Measurements from ENCODE around the gene LRCH1. TPM values are rescaled to one million over a fixed set of nuclear protein-coding genes. Genes with fewer than 3 reads are reported as not detected.

Gene LRCH1
- total and polyA plus RNA-seq, 4 donors = 13.4 to 19.0 (median 14.6) TPM

- no peak overlapping the region for H3K27ac ChIP-seq (ENCODE audit: low read depth, low read length)
- peaks cover 14% of the 10 kb centered on the region for H3K36me3 ChIP-seq (ENCODE audit: control insufficient read depth, insufficient read depth, low read length)
- no peaks in the 10 kb centered on the region for H3K27me3 ChIP-seq (ENCODE audit: control insufficient read depth, insufficient read depth, low read length)
- H3K9me3 ChIP-seq (ENCODE audit: control insufficient read depth, insufficient read depth, low read length) = no peaks in the 10 kb centered on the region
- WGBS (ENCODE audit: insufficient coverage) = 92% methylated on average over 5 of the region's 5 CpGs
- no peak for DNase-seq (ENCODE audit: low read depth in 4 of 6, low spot score in 6 of 6)
- no peak overlapping the region for H3K4me3 ChIP-seq (ENCODE audit: low read depth, low read length)
- H3K4me1 ChIP-seq (ENCODE audit: control insufficient read depth, insufficient read depth, low read length) = no peaks in the 10 kb centered on the region
Measured at GRCh38 chr13:46726347-46726746, 173.4 kb downstream of the LRCH1 start.

GRCh38 chr13:46728777-46729176 lies 175.8 kb downstream of the LRCH1 start:
- Histone ChIP-seq H3K27me3 (ENCODE audit: control insufficient read depth, insufficient read depth, low read length) (no peaks in the 10 kb centered on the region), H3K4me1 (ENCODE audit: control insufficient read depth, insufficient read depth, low read length) (no peaks in the 10 kb centered on the region), H3K36me3 (ENCODE audit: control insufficient read depth, insufficient read depth, low read length) (peaks cover 13% of the 10 kb centered on the region), H3K9me3 (ENCODE audit: control insufficient read depth, insufficient read depth, low read length) (no peaks in the 10 kb centered on the region), H3K4me3 (ENCODE audit: low read depth, low read length) (no peak overlapping the region), H3K27ac (ENCODE audit: low read depth, low read length) (no peak overlapping the region)
- WGBS (ENCODE audit: insufficient coverage) = 86% methylated on average over 2 of the region's 7 CpGs
- DNase-seq (ENCODE audit: low read depth in 4 of 6, low spot score in 6 of 6) = no peak

- DNase-seq (ENCODE audit: low read depth in 4 of 6, low spot score in 6 of 6) = no peak
- Histone ChIP-seq H3K27ac (ENCODE audit: low read depth, low read length) (no peak overlapping the region), H3K4me1 (ENCODE audit: control insufficient read depth, insufficient read depth, low read length) (no peaks in the 10 kb centered on the region), H3K9me3 (ENCODE audit: control insufficient read depth, insufficient read depth, low read length) (no peaks in the 10 kb centered on the region), H3K36me3 (ENCODE audit: control insufficient read depth, insufficient read depth, low read length) (peaks cover 17% of the 10 kb centered on the region), H3K27me3 (ENCODE audit: control insufficient read depth, insufficient read depth, low read length) (no peaks in the 10 kb centered on the region), H3K4me3 (ENCODE audit: low read depth, low read length) (no peak overlapping the region)
- WGBS (ENCODE audit: insufficient coverage) = 95% methylated on average over 4 of the region's 6 CpGs
Measured at GRCh38 chr13:46731535-46731934, 178.6 kb downstream of the LRCH1 start.

DNA sequence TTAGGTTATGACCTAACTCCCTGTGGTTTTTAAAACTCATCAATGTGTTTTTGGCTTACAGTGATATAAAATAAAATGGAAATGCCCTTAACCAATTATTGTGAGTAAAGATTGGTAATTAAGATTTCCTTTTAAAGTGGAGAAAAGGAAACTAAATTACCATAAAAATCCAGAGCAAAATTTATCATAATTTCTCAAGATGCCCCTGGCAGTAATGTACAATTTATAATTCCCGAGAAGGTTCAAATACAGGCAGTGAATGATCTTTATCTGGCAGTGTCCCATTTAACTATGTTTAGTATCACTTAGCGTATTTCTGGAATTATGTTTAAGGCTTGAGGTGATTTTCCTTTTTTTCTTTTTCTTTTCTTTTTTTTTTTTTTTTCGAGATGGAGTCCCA lies 182.5 kb downstream of the LRCH1 start:
- DNase-seq (ENCODE audit: low read depth in 4 of 6, low spot score in 6 of 6) = no peak

GRCh38 chr13:46736541-46737310 lies 183.8 kb downstream of the LRCH1 start:
- no CpG with 5 or more reads among the region's 2 CpGs for WGBS (ENCODE audit: insufficient coverage)
- Histone ChIP-seq H3K27ac (ENCODE audit: low read depth, low read length) (no peak overlapping the region), H3K4me3 (ENCODE audit: low read depth, low read length) (no peak overlapping the region), H3K27me3 (ENCODE audit: control insufficient read depth, insufficient read depth, low read length) (no peaks in the 10 kb centered on the region), H3K4me1 (ENCODE audit: control insufficient read depth, insufficient read depth, low read length) (no peaks in the 10 kb centered on the region), H3K36me3 (ENCODE audit: control insufficient read depth, insufficient read depth, low read length) (peaks cover 9% of the 10 kb centered on the region), H3K9me3 (ENCODE audit: control insufficient read depth, insufficient read depth, low read length) (no peaks in the 10 kb centered on the region)
- DNase-seq (ENCODE audit: low read depth in 4 of 6, low spot score in 6 of 6) = no peak

More for the DNA sequence above, 182.5 kb downstream of the LRCH1 start:
- H3K4me1 ChIP-seq (ENCODE audit: control insufficient read depth, insufficient read depth, low read length) = no peaks in the 10 kb centered on the region
- H3K36me3 ChIP-seq (ENCODE audit: control insufficient read depth, insufficient read depth, low read length) = peaks cover 8% of the 10 kb centered on the region
- WGBS (ENCODE audit: insufficient coverage) = no CpG with 5 or more reads among the region's 3 CpGs
- H3K27me3 ChIP-seq (ENCODE audit: control insufficient read depth, insufficient read depth, low read length) = no peaks in the 10 kb centered on the region
- H3K4me3 ChIP-seq (ENCODE audit: low read depth, low read length) = no peak overlapping the region
- no peaks in the 10 kb centered on the region for H3K9me3 ChIP-seq (ENCODE audit: control insufficient read depth, insufficient read depth, low read length)
- H3K27ac ChIP-seq (ENCODE audit: low read depth, low read length) = no peak overlapping the region

- Histone ChIP-seq H3K27me3 (ENCODE audit: control insufficient read depth, insufficient read depth, low read length) (no peaks in the 10 kb centered on the region), H3K9me3 (ENCODE audit: control insufficient read depth, insufficient read depth, low read length) (no peaks in the 10 kb centered on the region), H3K4me1 (ENCODE audit: control insufficient read depth, insufficient read depth, low read length) (no peaks in the 10 kb centered on the region), H3K36me3 (ENCODE audit: control insufficient read depth, insufficient read depth, low read length) (peaks cover 16% of the 10 kb centered on the region), H3K27ac (ENCODE audit: low read depth, low read length) (no peak overlapping the region), H3K4me3 (ENCODE audit: low read depth, low read length) (no peak overlapping the region)
- no CpG with 5 or more reads among the region's 2 CpGs for WGBS (ENCODE audit: insufficient coverage)
- DNase-seq (ENCODE audit: low read depth in 4 of 6, low spot score in 6 of 6) = no peak
Measured at GRCh38 chr13:46738055-46738454, 185.1 kb downstream of the LRCH1 start.

DNA sequence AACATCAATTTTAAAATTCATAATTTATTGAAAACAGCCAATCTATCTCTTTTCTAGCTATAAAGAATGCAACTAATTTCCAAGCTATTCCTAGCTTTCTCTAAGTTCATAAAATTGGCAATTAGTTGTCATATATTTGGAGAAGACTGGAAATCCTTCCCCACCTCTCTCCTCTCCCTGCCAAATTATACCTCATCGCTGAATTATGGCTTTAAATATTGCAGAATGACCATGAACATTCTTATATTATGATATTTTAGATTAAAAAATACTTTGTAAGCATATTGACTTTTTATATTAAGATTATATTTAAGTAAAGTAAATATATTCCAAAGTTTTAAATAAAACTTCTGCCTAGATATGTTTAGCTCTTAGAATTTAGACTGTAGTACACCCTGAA lies 185.8 kb downstream of the LRCH1 start:
- Histone ChIP-seq H3K27me3 (ENCODE audit: control insufficient read depth, insufficient read depth, low read length) (no peaks in the 10 kb centered on the region), H3K27ac (ENCODE audit: low read depth, low read length) (no peak overlapping the region), H3K36me3 (ENCODE audit: control insufficient read depth, insufficient read depth, low read length) (peaks cover 16% of the 10 kb centered on the region), H3K4me3 (ENCODE audit: low read depth, low read length) (no peak overlapping the region), H3K9me3 (ENCODE audit: control insufficient read depth, insufficient read depth, low read length) (no peaks in the 10 kb centered on the region), H3K4me1 (ENCODE audit: control insufficient read depth, insufficient read depth, low read length) (no peaks in the 10 kb centered on the region)
- no peak for DNase-seq (ENCODE audit: low read depth in 4 of 6, low spot score in 6 of 6)
- WGBS (ENCODE audit: insufficient coverage) = no CpG with 5 or more reads among the region's 1 CpG

- no peak overlapping the region for H3K27ac ChIP-seq (ENCODE audit: low read depth, low read length)
- H3K4me1 ChIP-seq (ENCODE audit: control insufficient read depth, insufficient read depth, low read length) = no peaks in the 10 kb centered on the region
- peaks cover 16% of the 10 kb centered on the region for H3K36me3 ChIP-seq (ENCODE audit: control insufficient read depth, insufficient read depth, low read length)
- no peaks in the 10 kb centered on the region for H3K9me3 ChIP-seq (ENCODE audit: control insufficient read depth, insufficient read depth, low read length)
- H3K27me3 ChIP-seq (ENCODE audit: control insufficient read depth, insufficient read depth, low read length) = no peaks in the 10 kb centered on the region
- 70% methylated on average over 1 of the region's 4 CpGs for WGBS (ENCODE audit: insufficient coverage)
- H3K4me3 ChIP-seq (ENCODE audit: low read depth, low read length) = no peak overlapping the region
- no peak for DNase-seq (ENCODE audit: low read depth in 4 of 6, low spot score in 6 of 6)
Measured at GRCh38 chr13:46739447-46740098, 186.6 kb downstream of the LRCH1 start.

GRCh38 chr13:46743191-46743590 lies 190.2 kb downstream of the LRCH1 start:
- peak in 1 of 6 donors; percentile 19 for DNase-seq (ENCODE audit: low read depth in 4 of 6, low spot score in 6 of 6)
- H3K4me3 ChIP-seq (ENCODE audit: low read depth, low read length) = no peak overlapping the region
- H3K27me3 ChIP-seq (ENCODE audit: control insufficient read depth, insufficient read depth, low read length) = no peaks in the 10 kb centered on the region
- H3K4me1 ChIP-seq (ENCODE audit: control insufficient read depth, insufficient read depth, low read length) = no peaks in the 10 kb centered on the region
- no CpG with 5 or more reads among the region's 2 CpGs for WGBS (ENCODE audit: insufficient coverage)
- H3K27ac ChIP-seq (ENCODE audit: low read depth, low read length) = no peak overlapping the region
- no peaks in the 10 kb centered on the region for H3K9me3 ChIP-seq (ENCODE audit: control insufficient read depth, insufficient read depth, low read length)
- peaks cover 12% of the 10 kb centered on the region for H3K36me3 ChIP-seq (ENCODE audit: control insufficient read depth, insufficient read depth, low read length)

- WGBS (ENCODE audit: insufficient coverage) = 98% methylated on average over 4 of the region's 4 CpGs
- no peak for DNase-seq (ENCODE audit: low read depth in 4 of 6, low spot score in 6 of 6)
- no peak overlapping the region for H3K4me3 ChIP-seq (ENCODE audit: low read depth, low read length)
- no peaks in the 10 kb centered on the region for H3K27me3 ChIP-seq (ENCODE audit: control insufficient read depth, insufficient read depth, low read length)
- H3K9me3 ChIP-seq (ENCODE audit: control insufficient read depth, insufficient read depth, low read length) = no peaks in the 10 kb centered on the region
- H3K27ac ChIP-seq (ENCODE audit: low read depth, low read length) = no peak overlapping the region
- H3K4me1 ChIP-seq (ENCODE audit: control insufficient read depth, insufficient read depth, low read length) = no peaks in the 10 kb centered on the region
- H3K36me3 ChIP-seq (ENCODE audit: control insufficient read depth, insufficient read depth, low read length) = peaks cover 12% of the 10 kb centered on the region
Measured at GRCh38 chr13:46745062-46745461, 192.1 kb downstream of the LRCH1 start.

All from spinal cord (tissue), 10 donors.